ENCODE data around the gene CRHR2. TPM values are rescaled to one million over a fixed set of nuclear protein-coding genes. Genes with fewer than 3 reads are reported as not detected.

CRHR2 gene
- total RNA-seq, 2 experiments from 2014 or later: not detected

DNA sequence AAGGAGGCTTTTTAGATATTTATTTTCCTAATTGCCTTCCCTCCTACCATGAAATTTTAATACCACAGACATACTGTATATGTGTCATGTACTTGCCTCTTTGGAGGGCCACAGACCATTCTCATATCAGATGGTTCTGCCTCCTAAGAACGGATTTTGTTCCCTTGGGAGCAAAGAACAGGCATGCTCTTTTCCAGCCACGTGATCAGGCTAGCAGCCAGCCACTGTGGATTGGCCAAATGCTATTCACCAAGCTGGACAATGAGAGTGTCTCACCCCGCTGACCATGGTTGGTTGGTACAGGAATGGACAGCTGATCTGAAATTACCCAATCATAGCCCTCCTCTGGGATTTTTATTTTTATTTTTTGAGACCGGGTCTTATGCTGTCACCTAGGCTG, 21.5 kb upstream of the CRHR2 start:
- peaks cover 3% of the 10 kb centered on the region for H3K27me3 Mint-ChIP-seq
- ChIA-PET POLR2A (interaction anchor here (0.7 to 1.2 kb wide), 2 partner anchors 34 to 35 kb away, joined by 3 read pairs; no protein-coding TSS in a partner anchor), CTCF (interaction anchor here (1.0 to 7.8 kb wide), 2 partner anchors 36 to 80 kb away, joined by 3 to 95 read pairs; no protein-coding TSS in a partner anchor)
- H3K27ac Mint-ChIP-seq: no peak overlapping the region
- no peaks in the 10 kb centered on the region for H3K36me3 Mint-ChIP-seq (ENCODE audit: low read depth)
- H3K4me1 Mint-ChIP-seq: peaks cover 2% of the 10 kb centered on the region
- H3K4me3 Mint-ChIP-seq: no peak overlapping the region
- no peak for DNase-seq
- H3K9me3 Mint-ChIP-seq: no peaks in the 10 kb centered on the region

DNA sequence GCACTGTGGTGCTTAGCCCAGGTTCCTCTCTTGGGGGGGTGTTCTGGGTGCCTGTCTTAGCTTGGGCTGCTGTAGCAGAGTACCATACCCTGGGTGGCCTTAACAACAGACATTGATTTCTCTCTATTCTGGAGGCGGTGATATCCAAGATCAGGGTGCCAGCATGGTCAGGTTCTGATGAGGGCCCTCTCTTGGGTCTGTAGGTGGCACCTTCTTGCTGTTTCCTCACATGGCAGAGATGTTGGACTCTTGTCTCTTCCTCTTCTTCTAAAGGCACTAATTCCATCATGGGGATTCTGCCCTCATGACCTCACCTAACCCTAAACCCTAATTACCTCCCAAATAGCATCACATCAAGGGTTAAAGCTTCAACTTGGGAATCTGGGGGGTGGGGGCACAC, 19.9 kb upstream of the CRHR2 start:
- ChIA-PET CTCF (interaction anchor here (0.7 to 7.8 kb wide), 6 partner anchors 17 to 82 kb away, joined by 3 to 95 read pairs (median 4); partner anchors contain the start of gene CRHR2), POLR2A (no interaction called here)
- Mint-ChIP-seq H3K9me3 (no peaks in the 10 kb centered on the region), H3K4me1 (peaks cover 14% of the 10 kb centered on the region), H3K4me3 (no peak overlapping the region), H3K36me3 (ENCODE audit: low read depth) (no peaks in the 10 kb centered on the region), H3K27ac (no peak overlapping the region), H3K27me3 (peaks cover 3% of the 10 kb centered on the region)
- peak; percentile 48 for DNase-seq

DNA sequence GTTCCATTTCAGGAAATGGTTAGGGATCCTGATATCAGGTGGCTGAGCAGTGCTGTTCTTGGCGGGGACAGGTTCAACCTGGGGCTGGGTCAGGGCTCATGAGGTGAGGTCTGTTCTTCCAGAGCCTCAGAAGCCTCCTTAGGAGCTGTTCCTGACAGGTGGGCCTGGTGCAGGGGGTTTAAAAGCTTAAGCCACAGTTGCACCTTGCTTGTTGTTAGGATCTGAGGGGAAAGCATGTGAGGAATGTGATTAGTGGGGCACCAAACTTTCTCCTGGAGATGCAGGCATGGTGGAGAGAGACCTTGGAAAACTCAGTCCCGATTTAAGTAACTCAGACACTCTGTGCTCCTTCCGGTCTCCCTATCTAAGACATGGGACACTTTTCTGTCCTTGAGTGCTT, 18.7 kb upstream of the CRHR2 start:
- no peak overlapping the region for H3K27ac Mint-ChIP-seq
- peaks cover 19% of the 10 kb centered on the region for H3K4me1 Mint-ChIP-seq
- peaks cover 3% of the 10 kb centered on the region for H3K27me3 Mint-ChIP-seq
- no peak for DNase-seq
- POLR2A ChIA-PET: no interaction called here
- H3K4me3 Mint-ChIP-seq: no peak overlapping the region
- no peaks in the 10 kb centered on the region for H3K36me3 Mint-ChIP-seq (ENCODE audit: low read depth)
- H3K9me3 Mint-ChIP-seq: no peaks in the 10 kb centered on the region
- CTCF ChIA-PET: interaction anchor here (1.4 to 7.8 kb wide), 3 partner anchors 16 to 83 kb away, joined by 3 to 95 read pairs (median 5); no protein-coding TSS in a partner anchor

DNA sequence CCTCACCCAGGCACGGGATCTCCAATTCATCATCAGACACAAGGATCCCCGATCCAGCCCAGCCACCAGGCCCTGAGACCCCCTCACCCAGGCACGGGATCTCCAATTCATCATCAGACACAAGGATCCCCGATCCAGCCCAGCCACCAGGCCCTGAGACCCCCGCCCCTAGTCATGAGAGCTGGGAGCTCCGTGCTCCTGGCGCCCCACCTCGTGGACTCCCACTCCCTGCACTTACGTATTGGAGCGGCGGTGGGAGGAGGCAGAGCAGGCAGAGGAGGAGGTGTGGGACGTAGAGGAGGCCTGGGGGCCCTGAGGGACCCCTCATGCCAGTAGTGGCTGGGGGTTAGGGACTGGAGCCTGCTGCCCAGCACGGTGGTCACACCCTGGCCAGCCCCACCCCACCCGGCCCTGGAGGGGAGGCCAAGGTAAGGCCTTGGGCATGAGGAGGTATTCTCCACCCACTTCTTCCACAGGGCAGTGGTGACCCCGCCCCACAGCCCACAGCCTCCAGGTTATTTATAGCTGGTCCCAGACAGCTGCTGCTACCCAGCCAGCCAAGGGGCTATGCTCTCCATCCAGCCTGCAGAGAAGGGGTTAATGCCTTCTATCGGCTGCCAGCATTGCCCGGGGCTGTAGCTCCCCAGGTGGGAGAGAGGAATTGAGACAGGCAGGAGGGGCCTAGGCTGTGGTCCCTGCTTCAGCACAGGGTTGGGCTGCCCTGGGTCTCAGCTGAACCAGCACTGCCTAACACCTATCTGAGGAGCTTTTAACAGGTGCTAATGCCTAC, 17.6 kb upstream of the CRHR2 start:
- Mint-ChIP-seq H3K27ac (no peak overlapping the region), H3K27me3 (peaks cover 3% of the 10 kb centered on the region), H3K36me3 (ENCODE audit: low read depth) (no peaks in the 10 kb centered on the region), H3K4me3 (no peak overlapping the region), H3K4me1 (peaks cover 19% of the 10 kb centered on the region), H3K9me3 (no peaks in the 10 kb centered on the region)
- ChIA-PET CTCF (interaction anchor here (2.3 to 7.8 kb wide), 2 partner anchors 27 to 40 kb away, joined by 6 to 95 read pairs; no protein-coding TSS in a partner anchor), POLR2A (no interaction called here)
- DNase-seq: no peak

DNA sequence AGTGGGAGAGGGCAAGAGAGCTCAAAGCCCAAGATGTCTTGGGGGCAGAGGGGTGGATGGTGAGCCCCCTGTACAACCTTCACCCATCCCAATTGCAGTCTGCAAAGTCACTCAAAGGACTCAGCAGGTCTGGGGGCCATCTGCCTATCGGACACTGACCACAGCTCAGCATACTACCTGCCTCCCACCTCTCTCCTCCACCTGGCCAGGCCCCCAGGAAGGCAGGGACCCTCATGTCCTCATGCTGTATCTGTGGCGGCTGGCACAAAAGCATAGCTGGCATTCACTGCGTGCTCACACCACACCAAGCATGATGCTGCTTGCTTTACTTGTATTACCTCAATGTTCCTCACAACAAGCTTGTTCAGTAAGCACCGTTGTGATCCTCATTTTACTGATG, 16.2 kb upstream of the CRHR2 start:
- no peaks in the 10 kb centered on the region for H3K9me3 Mint-ChIP-seq
- ChIA-PET CTCF (interaction anchor here (1.3 to 2.3 kb wide), 2 partner anchors 28 to 42 kb away, joined by 6 read pairs; no protein-coding TSS in a partner anchor), POLR2A (interaction anchor here (1.1 kb wide), 2 partner anchors 29 to 40 kb away, joined by 3 to 4 read pairs; no protein-coding TSS in a partner anchor)
- DNase-seq: no peak
- H3K27me3 Mint-ChIP-seq: peaks cover 3% of the 10 kb centered on the region
- H3K4me3 Mint-ChIP-seq: no peak overlapping the region
- H3K36me3 Mint-ChIP-seq (ENCODE audit: low read depth): no peaks in the 10 kb centered on the region
- H3K4me1 Mint-ChIP-seq: peaks cover 19% of the 10 kb centered on the region
- no peak overlapping the region for H3K27ac Mint-ChIP-seq

DNA sequence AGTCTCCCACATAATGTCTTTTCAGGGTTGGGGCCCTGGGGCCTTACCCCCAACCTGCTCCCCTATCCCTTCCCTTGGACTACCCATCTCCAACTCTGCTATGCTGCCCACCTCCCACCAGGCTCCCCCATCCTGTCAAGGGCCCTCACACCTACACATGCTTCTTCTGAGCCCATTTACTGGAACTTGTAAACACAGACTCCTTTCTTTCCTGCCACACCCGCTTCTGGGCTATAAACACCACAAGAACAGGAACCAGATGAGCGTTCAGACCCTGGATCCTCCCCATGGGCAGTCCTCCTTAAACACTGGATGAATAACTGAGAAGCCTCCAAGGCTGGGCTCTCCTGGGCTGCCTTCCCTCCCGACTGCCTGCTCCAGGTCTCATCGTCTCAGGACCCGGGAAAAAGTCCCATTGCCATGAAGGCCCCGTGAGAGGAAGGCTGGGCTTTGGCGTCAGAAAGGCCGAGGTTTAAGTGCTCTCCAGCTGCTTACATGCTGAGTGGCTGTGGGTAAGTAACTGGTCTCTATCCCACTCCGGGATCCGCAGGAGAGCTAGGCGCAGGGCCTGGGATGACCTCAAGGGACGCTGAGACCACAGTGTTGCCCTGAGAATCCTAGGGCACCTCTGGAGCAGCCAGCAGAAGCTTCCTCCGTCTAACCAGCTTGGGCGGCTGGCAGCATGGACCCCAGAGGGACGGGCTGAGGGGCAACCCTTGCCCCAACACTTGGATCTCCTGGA, 15.6 kb upstream of the CRHR2 start:
- ChIA-PET POLR2A (interaction anchor here (1.1 kb wide), 2 partner anchors 29 to 40 kb away, joined by 3 to 4 read pairs; no protein-coding TSS in a partner anchor), CTCF (interaction anchor here (1.3 to 2.3 kb wide), 2 partner anchors 29 to 42 kb away, joined by 6 read pairs; no protein-coding TSS in a partner anchor)
- H3K9me3 Mint-ChIP-seq: no peaks in the 10 kb centered on the region
- DNase-seq: no peak
- H3K27ac Mint-ChIP-seq: peak overlapping the region; percentile 53
- peaks cover 19% of the 10 kb centered on the region for H3K4me1 Mint-ChIP-seq
- H3K27me3 Mint-ChIP-seq: peaks cover 3% of the 10 kb centered on the region
- H3K4me3 Mint-ChIP-seq: peak overlapping the region; percentile 16
- H3K36me3 Mint-ChIP-seq (ENCODE audit: low read depth): no peaks in the 10 kb centered on the region

DNA sequence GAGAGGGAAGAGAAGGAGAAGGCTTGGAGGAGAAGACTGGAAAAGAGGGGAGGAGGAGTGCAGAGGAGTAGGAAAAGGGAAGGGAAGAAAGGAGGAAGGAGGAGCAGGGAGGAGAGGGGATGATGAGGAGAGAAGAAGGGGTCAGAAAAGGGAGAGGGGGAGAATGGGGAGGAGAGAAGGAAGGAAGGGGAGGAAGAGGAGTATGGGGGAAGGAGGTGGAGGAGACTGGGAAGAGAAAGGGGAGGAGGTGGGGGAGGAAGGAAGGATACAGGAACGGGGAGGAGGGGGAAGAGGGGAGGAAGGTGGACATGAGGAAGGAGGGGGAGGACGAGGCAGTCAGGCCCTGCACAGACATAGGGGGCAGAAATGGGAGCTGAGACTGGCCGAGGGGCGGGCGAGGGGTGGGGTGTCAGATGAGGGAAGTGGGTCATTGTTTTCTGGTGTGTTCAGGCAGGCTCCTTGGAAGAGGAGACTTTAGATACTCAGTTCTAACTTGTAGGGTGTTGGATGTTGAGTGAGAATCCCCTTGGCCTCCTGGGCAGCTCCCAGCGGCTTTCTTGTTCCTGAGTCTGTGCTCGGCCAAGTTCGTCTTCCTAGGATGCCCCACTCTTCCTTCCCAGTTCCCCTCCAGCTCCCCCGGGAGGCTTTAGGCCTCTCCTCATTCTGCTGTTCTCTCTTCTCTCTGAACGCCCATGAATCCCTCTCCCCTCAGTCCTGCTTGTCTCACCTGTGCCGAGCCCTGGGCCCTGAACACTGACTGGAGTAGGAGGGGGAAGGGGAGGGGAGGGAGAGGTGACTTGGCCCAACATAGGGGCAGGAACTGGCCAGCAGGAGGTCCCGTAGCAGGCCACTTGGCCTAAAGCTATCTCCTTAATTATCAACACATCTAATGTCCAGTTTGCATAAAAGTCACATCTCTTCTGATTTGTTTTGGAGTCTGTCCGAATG, 12.8 kb upstream of the CRHR2 start:
- no peak overlapping the region for H3K27ac Mint-ChIP-seq
- no peak overlapping the region for H3K4me3 Mint-ChIP-seq
- DNase-seq: no peak
- H3K4me1 Mint-ChIP-seq: peaks cover 17% of the 10 kb centered on the region
- POLR2A ChIA-PET: interaction anchor here (1.2 kb wide), 1 partner anchor 12 kb away, joined by 3 read pairs; the partner anchor contains the start of gene CRHR2
- no peaks in the 10 kb centered on the region for H3K36me3 Mint-ChIP-seq (ENCODE audit: low read depth)
- no peaks in the 10 kb centered on the region for H3K9me3 Mint-ChIP-seq
- CTCF ChIA-PET: no interaction called here
- H3K27me3 Mint-ChIP-seq: peaks cover 2% of the 10 kb centered on the region

DNA sequence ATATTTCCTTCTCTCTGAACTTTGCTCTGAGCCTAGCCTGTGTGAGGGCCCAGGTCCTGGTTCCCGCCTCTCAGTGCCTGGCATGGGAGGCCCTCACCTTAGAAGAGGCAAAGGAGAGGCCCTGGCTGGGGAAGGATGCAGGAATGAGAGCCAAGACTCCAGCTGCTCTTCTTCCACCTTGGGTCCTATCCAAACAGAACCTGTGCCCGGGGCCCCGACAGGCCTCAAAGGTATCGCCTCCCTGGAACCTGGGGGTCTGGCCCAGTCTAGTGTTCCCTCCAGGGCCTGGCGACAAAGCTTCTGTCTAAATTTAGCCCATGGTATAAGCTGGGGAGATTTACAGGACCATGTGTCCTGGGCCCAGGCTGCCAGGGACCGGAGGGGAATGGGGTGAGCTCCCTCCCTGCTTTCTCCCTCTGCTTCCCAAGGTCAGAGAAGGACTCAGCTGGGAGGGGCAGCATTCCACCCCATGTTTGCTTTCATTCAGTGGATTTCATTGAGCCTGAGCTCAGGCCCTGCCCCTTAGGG, 12.0 kb upstream of the CRHR2 start:
- no peaks in the 10 kb centered on the region for H3K36me3 Mint-ChIP-seq (ENCODE audit: low read depth)
- CTCF ChIA-PET: no interaction called here
- no peaks in the 10 kb centered on the region for H3K9me3 Mint-ChIP-seq
- H3K4me1 Mint-ChIP-seq: peaks cover 17% of the 10 kb centered on the region
- H3K27ac Mint-ChIP-seq: no peak overlapping the region
- POLR2A ChIA-PET: interaction anchor here (1.2 kb wide), 1 partner anchor 11 kb away, joined by 3 read pairs; the partner anchor contains the start of gene CRHR2
- no peak for DNase-seq
- H3K4me3 Mint-ChIP-seq: no peak overlapping the region
- peaks cover 3% of the 10 kb centered on the region for H3K27me3 Mint-ChIP-seq

DNA sequence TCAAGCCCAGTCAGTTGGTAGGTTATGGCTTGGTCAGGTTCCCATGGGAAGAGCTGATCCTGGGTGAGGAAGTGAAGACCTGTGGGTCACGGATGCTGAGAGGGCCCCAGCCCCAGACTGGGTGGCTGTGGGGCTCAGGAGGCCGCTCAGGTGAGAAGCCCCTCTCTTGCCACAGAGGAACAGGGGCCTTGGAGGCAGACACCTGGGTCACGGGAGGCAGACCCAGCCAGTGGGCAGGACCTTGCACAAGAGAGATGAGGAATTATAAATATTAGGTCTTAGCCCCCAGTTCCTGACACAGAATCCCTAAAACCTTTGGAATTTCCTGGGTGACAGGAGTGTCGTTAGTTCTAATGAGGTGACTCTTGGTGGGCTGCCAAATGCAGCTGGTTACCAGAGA, 10.6 kb upstream of the CRHR2 start:
- no peak for DNase-seq
- Mint-ChIP-seq H3K4me3 (no peak overlapping the region), H3K4me1 (peaks cover 12% of the 10 kb centered on the region), H3K27ac (no peak overlapping the region), H3K9me3 (no peaks in the 10 kb centered on the region), H3K36me3 (ENCODE audit: low read depth) (no peaks in the 10 kb centered on the region), H3K27me3 (peaks cover 3% of the 10 kb centered on the region)
- POLR2A ChIA-PET: interaction anchor here (0.9 kb wide), 1 partner anchor 74 kb away, joined by 3 read pairs; no protein-coding TSS in a partner anchor
- CTCF ChIA-PET: interaction anchor here (1.6 kb wide), 1 partner anchor 47 kb away, joined by 4 read pairs; no protein-coding TSS in a partner anchor

DNA sequence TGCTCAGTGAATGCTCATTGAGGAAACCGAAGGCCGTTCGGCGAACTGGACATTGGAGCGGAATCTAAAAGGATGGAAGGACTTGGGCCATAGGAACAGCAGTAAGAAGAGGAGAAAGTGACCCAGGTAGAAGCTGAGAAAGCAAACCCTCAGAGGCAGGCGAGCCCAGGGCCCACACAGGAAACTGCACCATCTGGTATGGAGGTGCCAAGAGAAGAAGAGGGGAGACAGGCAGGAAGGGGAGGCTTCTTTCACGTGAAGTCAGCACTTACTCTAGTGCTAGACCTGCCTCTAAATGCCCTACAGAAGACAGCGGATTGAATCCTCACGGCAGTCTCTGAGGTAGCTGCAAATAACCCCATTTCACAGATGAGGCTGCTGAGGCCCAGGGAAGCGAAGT, 10.2 kb upstream of the CRHR2 start:
- ChIA-PET CTCF (interaction anchor here (1.6 kb wide), 1 partner anchor 47 kb away, joined by 4 read pairs; no protein-coding TSS in a partner anchor), POLR2A (interaction anchor here (0.9 kb wide), 1 partner anchor 75 kb away, joined by 3 read pairs; no protein-coding TSS in a partner anchor)
- Mint-ChIP-seq H3K9me3 (no peaks in the 10 kb centered on the region), H3K27ac (no peak overlapping the region), H3K27me3 (peaks cover 3% of the 10 kb centered on the region), H3K4me3 (no peak overlapping the region), H3K36me3 (ENCODE audit: low read depth) (no peaks in the 10 kb centered on the region), H3K4me1 (peaks cover 9% of the 10 kb centered on the region)
- no peak for DNase-seq

DNA sequence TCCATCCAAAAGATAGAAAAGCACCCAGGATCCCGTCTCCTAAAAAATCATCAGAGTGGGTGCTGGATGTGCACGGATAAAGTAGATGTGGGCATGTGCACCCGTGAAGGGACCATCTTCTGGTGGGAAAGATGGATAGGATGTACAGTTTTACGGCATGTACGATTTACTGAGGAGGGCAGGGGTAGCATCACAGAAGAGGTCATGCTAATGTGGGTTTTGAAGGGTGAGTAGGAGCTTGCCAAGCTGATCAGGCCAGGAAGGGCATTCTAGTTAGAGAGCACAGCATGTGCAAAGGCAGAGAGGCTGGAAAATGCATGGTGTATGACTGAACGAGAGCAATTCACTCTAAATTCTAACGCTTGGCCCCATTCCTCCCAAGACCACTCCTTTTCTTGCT, 7.8 kb upstream of the CRHR2 start:
- no peak for DNase-seq
- ChIA-PET CTCF (no interaction called here), POLR2A (no interaction called here)
- Mint-ChIP-seq H3K36me3 (ENCODE audit: low read depth) (no peaks in the 10 kb centered on the region), H3K27me3 (peaks cover 12% of the 10 kb centered on the region), H3K27ac (no peak overlapping the region), H3K4me1 (peaks cover 2% of the 10 kb centered on the region), H3K4me3 (no peak overlapping the region), H3K9me3 (no peaks in the 10 kb centered on the region)

DNA sequence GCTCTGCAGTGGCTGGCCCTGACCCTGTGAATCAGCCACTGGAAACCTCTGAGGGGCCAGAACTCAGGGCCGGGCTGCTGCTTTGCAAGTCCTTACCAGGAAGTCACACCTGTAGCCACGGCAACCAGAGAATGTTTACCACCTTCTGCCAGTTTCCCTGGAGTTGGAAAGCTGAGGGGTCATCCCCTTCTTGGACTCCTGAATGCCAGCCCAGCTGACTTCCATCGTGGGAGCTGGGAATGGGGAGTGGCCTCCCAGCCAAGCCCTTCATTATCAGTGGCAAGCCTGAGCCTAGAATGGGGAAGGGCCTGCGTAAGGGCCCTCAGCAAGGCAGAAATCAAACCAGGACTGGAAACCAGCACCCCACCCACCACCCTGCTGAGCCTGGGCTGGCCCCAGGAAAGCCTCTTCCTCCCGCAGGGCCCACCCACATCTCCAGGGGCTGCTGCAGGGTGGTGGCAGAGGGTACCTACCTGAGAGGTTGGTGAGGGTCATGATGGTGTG, 6.5 kb upstream of the CRHR2 start:
- Mint-ChIP-seq H3K4me3 (no peak overlapping the region), H3K4me1 (peaks cover 2% of the 10 kb centered on the region), H3K9me3 (no peaks in the 10 kb centered on the region), H3K27me3 (peaks cover 24% of the 10 kb centered on the region), H3K36me3 (ENCODE audit: low read depth) (no peaks in the 10 kb centered on the region), H3K27ac (no peak overlapping the region)
- POLR2A ChIA-PET: no interaction called here
- CTCF ChIA-PET: no interaction called here
- DNase-seq: no peak

Measured in activated CD4-positive, alpha-beta memory T cell treated with anti-CD3 and anti-CD28 coated beads, Interleukin-2, amount 10 ng/mL, durations not matched to agents 7 days and 5 days (primary cell).